ENCODE measurements around the gene ASB3.

- TF ChIP-seq ZNF514 (tag by site-specific recombination; IDR thresholded peaks at IDR 0.05) (no peak), SALL2 (tag by site-specific recombination; IDR thresholded peaks at IDR 0.05; ENCODE audit: borderline replicate concordance) (no peak), GLI2 (tag by site-specific recombination; IDR thresholded peaks at IDR 0.05; ENCODE audit: borderline replicate concordance, low read depth) (no peak), CTCF (tag by site-specific recombination; IDR thresholded peaks at IDR 0.05) (no peak), ZBTB11 (tag by site-specific recombination; conservative IDR thresholded peaks at IDR 0.05; ENCODE audit: low read depth) (no peak), ZNF707 (tag by site-specific recombination; IDR thresholded peaks at IDR 0.05) (no peak), REST (tag by site-specific recombination; IDR thresholded peaks at IDR 0.05) (no peak), ZNF416 (tag by site-specific recombination; IDR thresholded peaks at IDR 0.05) (no peak), ZNF292 (tag by site-specific recombination; IDR thresholded peaks at IDR 0.05; ENCODE audit: borderline replicate concordance, low read depth) (no peak)
- TF ChIP-seq, protein P1, sequence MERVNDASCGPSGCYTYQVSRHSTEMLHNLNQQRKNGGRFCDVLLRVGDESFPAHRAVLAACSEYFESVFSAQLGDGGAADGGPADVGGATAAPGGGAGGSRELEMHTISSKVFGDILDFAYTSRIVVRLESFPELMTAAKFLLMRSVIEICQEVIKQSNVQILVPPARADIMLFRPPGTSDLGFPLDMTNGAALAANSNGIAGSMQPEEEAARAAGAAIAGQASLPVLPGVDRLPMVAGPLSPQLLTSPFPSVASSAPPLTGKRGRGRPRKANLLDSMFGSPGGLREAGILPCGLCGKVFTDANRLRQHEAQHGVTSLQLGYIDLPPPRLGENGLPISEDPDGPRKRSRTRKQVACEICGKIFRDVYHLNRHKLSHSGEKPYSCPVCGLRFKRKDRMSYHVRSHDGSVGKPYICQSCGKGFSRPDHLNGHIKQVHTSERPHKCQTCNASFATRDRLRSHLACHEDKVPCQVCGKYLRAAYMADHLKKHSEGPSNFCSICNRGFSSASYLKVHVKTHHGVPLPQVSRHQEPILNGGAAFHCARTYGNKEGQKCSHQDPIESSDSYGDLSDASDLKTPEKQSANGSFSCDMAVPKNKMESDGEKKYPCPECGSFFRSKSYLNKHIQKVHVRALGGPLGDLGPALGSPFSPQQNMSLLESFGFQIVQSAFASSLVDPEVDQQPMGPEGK (tag by site-specific recombination; IDR thresholded peaks at IDR 0.05): no peak
Measured at GRCh38 chr2:53652131-53652530, 134.6 kb downstream of the ASB3 start.

Measured in HEK293 (cell line).